HG03064 (cell line): ENCODE measurements around the gene CHID1.

ENCODE experiments used
- ATAC-seq: cut with Tn5 transposase; IDR thresholded peaks from one replicate; pipeline ENCODE4 v1.9.1; 2021; ENCODE audit warnings: low read depth; ENCODE audit not compliant: unreplicated experiment

Gene CHID1

DNA sequence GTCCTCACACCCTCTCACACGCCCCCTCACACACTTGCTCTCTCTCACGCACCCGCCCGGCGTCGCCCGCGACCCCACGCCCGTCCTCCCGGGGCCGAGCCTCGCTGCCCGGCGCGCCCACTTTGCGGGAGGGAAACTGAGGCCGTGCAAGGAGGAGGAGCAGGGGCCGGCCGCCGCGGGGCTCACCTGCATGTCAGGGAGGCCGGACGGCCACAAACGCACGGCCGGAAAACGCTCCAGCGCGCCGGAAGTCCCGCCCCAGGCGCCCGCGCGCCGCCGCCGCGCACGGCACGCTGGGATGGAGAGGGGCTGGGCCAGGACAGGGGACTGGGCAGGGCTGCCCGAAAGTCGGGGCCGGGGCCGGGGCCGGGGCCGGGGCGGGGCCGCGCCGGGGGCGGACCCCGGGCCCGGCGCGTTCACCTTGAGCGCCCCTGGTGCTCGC is at the start of gene CHID1:
Gene CHID1, minus strand, starts transcription at position 222 of the 442 bp plus-strand sequence. CDS start 5,994 bp downstream, outside the sequence.
- ATAC-seq = peak; percentile 85

DNA sequence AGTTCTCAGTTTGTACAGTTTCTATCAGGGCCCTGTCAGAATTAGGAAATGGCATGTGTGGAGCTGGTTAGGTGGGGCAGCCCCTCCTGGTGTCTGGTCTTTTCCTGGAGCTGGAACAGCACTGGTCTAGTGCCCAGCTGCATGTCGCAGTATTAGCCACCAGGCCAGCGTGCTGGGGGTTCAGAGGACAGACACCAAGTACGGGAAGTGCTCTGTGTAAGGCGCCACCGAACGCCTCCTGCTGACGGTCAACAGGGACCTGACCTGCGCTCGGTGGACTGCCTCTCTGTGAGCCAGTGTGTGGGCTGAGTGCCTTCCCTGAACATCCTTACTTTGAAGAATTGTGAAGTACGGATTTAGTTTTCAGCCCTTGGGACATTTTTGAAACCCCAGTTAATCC is 49.0 kb upstream of the CHID1 start:
- no peak for ATAC-seq

DNA sequence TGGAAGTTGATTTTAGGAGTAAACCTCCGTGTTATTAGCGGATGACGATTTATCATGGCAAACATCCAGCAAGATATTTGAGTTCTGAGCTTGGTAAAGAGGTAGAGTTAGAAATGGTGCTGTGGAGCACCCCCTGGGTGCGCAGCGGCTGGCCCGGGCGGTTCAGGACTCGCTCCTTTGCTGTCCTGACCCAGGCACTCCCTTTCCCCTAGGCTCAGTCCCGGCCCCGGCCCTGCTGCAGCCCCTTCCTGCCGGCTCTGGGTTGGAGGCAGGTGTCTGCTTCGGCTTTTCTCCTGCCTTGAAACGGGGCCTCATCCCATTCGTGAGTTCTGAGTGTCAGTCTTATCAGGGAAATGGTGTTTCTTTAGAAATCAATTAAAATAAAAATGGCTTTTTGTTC is 48.4 kb upstream of the CHID1 start:
- no peak for ATAC-seq

DNA sequence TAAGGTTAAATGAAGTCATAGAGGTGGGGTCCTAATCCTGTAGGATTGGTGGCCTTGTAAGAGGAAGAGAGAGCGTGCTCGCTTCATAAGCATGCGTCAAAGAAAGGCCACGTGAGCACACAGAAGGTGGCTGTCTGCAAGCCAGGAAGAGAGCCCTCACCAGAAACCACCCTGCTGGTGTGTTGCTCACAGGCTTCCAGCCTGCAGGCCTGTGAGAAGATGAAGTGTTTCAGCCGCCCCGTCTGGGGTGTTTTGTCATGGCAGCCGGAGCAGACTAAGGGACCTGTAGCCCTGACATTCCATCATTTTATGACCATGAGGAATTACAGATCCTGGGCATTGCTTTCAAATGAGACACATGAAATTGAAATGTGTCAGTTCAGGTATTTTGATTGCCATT is 47.5 kb upstream of the CHID1 start:
- ATAC-seq = no peak

DNA sequence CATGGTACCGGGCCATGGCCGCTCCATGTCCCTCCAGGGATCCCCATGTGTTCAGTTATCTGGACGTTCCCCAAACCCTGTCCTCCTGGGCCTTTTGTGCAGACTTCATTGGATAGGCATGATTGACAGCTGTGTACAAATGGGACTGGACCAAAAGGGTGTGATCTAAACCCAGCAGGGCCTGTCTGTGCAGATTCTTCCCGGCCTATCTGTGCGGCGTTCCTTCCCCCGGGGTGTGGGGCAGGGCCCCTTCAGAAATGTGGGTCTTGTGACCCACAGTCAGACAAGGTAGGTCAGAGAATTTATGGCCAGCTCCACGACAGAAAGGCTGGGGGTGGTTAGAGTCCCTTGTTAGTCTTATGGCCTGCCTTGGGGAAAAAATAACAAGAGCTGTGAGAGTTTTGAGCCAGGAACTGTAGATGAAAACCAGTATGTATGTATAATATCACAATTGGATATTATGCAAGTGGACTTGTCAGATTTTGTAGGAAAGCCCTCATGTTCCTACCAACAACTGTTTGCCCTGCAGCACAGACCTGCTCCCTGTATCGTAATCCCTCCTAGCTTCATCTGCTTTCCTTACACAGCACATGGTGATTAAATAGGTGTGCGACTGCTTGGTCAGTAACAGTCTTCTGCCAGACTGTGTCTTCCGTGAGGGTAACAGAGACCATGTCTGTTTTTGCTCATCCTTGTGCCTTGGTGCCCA is 46.8 kb upstream of the CHID1 start:
- no peak for ATAC-seq

DNA sequence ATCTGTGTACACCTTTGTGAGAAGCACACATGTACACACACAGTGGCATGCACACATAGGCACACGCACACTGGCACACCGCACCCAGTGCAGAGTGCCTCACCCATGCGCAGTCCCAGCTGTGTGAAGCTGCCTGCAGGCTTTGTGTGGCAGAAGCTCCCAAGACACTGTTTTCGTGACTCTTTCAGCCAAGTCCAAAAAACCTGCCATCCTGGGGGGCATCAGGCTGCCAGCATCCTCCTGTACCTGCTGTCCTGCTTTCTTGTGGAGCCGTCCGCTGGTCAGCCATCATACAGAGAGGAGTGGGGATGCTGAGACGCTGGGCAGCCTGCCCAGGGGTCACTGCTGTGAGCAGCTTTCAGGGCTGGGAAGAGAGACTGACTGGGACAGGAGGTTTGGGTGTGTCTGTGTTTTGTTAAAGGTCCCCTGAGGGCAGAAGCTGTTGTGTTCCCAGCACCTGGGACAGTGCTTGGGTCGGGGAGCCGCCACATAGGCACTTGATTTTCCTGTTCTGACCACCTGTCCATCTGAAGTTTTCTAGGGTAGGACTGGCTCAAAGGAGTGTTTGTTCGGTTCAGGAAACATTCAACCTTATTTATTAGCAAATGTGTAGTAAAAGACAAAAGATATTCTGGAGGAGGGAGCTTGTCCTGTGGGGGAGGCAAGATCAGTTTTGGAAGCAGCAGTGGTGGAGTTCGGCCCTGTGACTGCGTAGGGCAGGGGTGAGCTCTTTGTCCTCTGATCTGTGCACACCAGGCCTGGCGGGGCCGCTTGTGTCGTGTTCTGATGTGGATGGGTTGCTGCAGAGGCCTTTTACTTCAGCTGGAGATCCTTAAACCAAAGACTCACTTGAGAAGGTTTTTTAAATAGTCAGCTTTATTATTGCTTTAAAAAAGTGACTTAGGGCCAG is 44.8 kb upstream of the CHID1 start:
- no peak for ATAC-seq

DNA sequence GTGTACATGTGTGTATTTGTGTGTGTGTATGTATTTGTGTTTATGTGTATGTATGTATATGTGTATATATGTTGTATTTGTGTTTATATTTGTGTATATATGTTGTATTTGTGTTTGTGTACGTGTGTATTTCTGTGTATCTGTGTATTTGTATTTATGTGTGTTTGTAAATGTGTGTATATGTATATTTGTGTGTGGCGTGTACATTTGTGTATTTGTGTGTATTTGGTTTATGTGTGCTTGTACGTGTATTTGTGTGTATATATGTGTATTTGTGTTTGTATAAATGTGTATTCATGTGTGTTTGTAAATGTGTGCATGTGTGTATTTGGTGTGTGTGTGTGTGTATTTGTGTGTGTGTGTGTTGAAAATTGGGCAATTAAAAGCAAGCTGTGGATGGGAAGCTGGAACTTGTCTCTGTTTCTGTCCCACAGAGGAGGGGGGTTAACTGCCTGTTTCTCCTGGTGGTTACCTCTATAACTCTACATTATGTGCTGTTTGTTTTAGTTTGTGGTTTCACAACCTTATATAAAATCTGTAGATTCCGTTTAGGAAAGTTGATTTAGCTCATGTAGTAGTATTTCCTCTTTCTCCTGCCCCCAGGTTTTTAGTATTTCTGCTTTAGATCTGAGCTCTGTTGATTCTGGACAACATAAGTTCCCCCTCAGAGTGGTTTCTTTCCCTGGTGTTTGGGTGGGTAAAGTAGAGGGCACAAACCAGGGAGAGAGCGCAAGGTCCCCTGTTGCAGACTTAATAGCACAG is 44.0 kb upstream of the CHID1 start:
- ATAC-seq = no peak

DNA sequence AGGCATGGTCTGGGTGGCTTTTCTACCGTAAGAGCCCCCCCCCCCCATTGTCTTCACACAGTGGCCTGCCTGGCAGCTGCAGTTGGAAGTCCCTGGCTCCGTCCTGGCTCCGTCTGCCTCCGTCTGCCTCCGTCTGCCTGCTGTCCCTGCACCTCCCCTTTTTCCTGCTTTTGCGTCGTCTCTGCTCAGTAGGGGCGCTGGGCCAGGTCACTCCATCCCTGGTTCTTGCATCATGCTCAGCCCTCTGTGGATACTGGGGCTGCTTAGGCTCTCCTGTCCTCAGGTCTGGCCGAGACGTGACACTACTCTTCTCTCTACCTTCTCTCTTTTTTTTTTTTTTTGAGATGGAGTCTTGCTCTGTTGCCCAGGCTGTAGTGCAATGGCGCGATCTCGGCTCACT is 42.9 kb upstream of the CHID1 start:
- ATAC-seq = no peak

DNA sequence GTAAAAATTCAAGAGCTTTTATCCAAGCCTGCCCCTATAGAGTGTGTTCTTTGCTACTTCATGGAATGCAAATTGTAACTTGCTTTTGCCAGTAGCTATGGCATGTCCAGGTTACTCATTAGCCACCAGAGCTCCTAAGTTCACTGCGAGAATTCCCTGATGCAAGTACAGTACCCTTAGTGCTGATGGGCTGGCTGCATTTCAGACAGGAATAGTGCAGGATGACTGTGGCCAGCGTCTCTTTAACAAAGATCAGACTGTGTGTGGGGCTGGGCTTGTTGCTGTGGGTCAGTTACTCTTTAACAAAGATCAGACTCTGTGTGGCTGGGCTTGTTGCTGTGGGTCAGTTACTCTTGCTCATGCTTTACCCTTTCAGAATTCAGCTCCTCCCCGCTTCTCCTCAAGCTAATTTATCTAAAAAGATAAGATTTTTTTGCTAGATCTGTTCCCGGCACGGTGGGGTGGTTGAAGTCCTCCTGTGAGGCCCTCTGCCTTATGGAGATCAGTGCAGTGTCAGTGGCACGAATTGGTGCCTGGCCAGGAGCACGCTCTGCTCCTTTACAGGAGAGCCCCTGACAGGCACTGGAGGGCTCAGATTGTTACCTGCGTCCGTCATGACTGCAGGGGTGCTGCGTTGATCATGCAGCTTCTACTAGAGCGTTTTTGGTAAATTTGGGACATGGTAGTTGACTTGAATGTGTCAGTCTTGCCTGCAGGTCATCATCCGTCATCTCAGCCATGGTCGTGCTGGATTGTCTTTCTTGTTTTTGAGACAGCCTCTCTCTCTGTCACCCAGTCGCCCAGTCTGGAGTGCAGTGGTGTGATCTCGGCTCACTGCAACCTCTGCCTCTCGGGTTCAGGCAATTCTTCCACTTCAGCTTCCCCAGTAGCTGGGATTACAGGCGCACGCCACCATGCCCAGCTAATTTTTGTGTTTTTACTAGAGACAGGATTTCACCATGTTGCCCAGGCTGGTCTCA is 42.1 kb upstream of the CHID1 start:
- ATAC-seq = no peak

DNA sequence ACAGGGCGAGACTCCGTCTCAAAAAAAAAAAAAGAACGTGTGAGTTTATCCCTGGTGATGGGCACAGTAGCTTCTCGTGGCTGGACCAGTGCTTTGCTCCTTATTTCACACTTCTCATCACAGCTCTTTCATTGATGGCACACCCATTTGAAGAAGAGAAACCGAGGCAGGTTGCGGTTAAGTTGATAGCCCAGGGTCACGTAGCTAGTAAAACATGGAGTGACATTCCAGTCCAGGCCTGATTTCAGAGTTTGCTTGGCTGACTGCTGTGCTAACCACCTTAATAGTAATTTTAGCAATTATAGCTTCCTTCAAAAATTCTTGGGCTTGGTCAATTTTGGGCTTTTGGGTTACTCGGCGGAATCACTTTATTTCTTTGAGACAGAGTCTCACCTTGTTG is 40.9 kb upstream of the CHID1 start:
- no peak for ATAC-seq

DNA sequence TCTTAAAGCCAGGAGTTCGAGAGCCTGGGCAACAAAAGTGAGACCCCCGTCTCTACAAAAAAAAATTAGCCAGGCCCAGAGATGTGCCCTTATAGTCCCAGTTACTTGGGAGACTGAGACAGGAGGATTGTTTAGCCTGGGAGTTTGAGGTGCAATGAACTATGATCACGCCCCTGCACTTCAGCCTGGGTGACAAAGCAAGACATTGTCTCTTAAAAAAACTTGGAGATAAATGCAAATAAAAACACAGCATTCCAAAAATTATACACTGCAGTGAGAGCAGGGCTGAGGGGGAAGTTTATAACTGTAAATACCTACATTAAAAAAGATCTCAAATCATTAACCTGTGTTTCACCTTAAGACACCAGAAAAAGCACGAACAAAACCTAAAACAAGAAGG is 37.1 kb upstream of the CHID1 start:
- no peak for ATAC-seq

DNA sequence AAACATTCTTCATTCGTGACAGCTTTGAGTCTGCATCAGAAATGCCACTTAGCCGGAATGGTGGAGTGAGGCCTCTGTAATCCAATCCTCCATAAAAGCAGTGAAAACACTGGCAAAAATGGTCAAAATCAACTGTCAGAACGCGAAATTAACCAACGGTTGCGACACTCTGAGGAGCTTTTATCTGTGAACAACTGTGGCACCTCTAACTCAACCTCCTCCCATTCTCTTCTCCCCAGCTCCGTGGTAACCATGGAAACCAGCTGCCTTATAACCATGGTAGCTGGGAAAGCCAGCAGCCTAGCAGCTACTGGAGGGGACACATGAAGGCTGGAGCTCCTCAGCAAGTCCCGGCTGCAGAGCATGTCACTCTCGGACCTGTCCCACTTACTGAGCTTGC is 35.4 kb upstream of the CHID1 start:
- no peak for ATAC-seq

DNA sequence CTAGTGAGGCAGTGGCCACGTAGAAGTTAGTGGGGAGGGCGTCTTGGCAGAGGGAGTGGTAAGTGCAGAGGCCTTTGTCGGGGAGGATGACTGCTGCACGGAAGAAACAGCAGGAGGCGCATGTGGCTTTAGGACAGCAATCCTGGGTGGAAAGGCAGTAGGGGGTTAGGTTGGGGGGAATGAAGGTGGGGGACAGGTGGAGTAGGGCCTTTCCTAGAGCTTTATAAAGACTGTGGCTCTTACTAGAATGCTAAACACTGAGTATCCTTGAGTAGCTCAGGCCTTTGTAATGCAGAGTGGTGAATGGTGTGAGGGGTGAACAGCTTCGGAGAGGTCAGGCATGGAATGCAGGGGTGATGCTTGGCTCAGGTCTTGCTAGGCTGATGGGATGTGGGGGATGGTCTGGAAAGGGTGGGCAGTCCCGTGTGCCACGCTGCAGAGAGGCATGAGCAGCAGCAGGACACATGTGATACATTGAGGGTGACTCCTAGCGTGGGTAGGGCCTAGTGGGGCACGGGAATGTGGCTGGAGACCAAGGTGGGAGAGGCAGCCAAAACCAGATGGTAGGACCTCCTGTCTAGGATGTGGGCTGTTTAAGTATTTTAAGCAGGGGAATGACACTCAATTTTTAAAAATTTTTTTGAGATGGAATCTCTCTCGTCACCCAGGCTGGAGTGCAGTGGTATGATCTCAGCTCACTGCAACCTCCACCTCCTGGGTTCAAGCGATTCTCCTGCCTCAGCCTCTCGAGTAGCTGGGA is 34.3 kb upstream of the CHID1 start:
- ATAC-seq = no peak

DNA sequence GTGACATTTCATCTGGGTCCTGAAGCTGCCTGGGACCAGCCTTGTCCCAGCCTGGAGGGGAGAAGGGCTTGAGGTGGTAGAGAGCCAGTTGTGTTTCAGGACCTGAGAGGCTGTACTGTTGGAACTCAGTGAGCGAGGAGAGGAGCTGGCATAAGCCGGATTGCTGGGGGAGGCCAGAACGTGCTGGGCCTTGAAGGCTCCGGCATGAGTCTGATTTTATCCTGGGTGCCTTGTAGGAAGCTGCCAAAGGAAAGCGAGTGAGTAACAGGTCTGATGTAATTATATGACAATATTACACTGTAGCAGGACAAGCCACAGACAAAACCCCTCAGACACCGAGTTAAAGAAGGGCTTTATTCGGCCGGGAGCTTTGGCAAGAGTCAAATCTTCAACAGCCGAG is 32.2 kb upstream of the CHID1 start:
- no peak for ATAC-seq

DNA sequence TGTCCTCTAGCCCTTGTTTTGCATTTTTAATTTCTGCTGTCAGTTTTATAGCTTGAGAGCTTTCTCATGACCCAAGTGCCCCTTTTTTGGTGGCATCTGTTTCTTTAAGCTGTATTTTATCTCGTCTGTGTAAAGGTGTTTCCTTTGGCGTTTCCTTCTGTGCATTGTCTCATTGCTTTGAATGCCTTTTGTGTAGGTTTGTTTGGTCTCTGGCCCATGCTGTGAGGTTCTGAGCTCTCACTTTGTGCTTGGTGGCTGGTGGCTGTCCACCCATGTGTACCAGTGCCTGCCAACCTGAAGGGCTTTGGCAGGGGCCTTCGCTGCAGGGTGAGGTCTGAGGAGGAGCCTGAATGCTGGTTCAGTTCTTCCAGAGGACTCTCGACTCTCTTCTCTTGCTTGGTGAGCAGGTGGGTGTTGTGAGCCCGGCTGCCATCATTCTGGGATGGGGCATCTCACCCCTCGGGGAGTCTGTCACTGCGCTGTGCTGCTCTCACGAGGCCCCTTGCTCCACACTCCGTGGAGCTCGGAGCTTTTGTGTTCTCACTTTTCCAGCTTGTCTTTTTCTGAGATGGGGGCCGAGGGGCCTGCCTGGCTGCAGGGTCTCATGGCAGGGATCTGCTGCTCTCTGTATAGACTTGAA is 30.0 kb upstream of the CHID1 start:
- ATAC-seq = no peak

DNA sequence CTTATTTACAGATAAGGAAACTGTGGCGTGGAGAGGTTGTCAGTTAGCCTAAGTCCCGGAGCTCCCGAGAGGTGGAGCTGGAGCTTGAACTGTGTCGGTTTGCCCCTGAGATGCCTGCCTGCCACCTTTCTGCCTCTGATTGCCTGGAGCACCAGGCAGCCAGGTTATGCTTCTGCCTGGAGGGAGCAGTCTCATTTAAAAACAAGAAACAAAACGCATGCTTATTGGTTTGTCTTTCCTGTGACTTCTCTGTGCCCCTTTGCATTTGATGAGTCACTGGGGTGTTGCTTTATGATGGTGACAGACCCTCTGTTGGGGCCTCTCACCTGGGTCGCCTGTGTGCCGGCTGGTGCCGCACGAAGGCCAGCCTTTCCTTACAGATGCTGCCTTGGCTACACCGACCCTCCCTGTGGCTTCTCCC is 27.2 kb upstream of the CHID1 start:
- no peak for ATAC-seq

DNA sequence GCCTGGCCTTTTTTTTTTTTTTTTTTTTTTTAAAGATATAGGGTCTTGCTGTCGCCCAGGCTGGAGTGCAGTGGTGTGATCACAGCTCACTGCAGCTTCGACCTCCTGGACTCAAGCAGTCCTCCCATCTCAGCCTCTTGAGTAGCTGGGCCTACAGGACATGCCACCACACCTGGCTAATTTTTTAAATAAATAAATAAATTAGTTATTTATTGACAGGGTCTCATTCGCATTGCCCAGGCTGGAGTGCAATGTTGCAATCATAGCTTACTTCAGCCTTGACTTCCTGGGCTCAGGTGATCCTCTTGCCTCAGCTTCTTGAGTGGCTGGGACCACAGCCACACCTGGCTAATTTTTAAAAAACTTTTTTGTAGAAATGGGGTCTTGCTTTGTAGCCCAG is 25.6 kb upstream of the CHID1 start:
- no peak for ATAC-seq

DNA sequence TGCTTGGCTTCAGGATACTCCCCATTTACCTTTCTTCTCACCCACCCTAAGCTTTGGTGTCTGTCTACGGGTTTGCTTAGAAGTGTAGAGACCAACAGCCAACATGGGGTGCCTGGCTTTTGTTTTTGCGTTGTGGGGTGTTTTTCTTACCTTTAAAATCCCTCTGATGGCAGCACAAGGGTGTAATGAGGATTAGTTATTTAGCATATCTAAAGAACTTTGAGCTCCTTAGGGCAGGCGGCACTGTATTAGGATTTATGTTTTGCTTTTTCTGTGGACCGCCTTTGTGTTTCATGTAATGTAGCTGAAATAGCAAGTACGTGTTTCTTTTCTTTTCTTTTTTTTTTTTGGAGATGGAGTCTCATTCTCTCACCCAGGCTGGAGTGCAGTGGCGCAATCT is 23.9 kb upstream of the CHID1 start:
- no peak for ATAC-seq

DNA sequence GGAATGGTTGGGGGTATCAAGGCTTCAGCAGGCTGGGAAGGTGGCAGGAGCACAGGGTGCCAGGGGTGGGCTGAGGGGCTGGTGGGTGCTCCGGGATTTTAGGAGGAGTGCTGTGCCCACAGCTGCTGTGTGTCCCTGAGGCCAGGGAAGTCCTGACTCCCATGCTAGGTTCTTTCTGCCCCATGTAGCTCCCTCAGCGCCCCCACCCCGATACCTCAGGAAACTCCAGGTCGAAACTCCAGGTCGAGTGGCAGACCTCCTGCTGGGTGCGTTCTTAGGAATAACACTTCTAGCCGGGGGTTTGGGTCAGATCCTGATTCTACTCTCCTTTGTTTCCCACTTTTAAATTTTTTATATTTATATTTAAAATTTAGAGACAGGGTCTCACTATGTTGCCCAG is 23.3 kb upstream of the CHID1 start:
- no peak for ATAC-seq
